Osteoblast (primary cell): ENCODE data around the gene KLHL36. TPM values are rescaled to one million over a fixed set of nuclear protein-coding genes. Genes with fewer than 3 reads are reported as not detected.

Experiments
- DNase-seq: peaks from one replicate; pipeline ENCODE4 v3.0.0; 2011; ENCODE audit warnings: low spot score, mixed read lengths; ENCODE audit not compliant: insufficient read length; ENCODE audit errors: missing footprints
- H2AFZ ChIP-seq: 2 replicates; pipeline ENCODE4 v1.6.0; 2011; ENCODE audit warnings: mild to moderate bottlenecking, low read length
- H3K27ac ChIP-seq: 2 replicates; pipeline ENCODE4 v1.5.1; 2011; ENCODE audit warnings: mild to moderate bottlenecking, low read depth, low read length, moderate library complexity
- H3K27me3 ChIP-seq: 2 replicates; pipeline ENCODE4 v1.6.0; 2012; ENCODE audit warnings: mild to moderate bottlenecking, control low read depth, inconsistent platforms, low read length, moderate library complexity; ENCODE audit not compliant: insufficient read depth
- H3K36me3 ChIP-seq: 2 replicates; pipeline ENCODE4 v1.5.1; 2011; ENCODE audit warnings: mild to moderate bottlenecking, low read length, control low read depth, moderate library complexity; ENCODE audit not compliant: insufficient read depth
- H3K4me1 ChIP-seq: 2 replicates; pipeline ENCODE4 v1.5.1; 2011; ENCODE audit warnings: mild to moderate bottlenecking, low read length, control low read depth, moderate library complexity; ENCODE audit not compliant: insufficient read depth
- H3K4me2 ChIP-seq: 2 replicates; pipeline ENCODE4 v1.6.0; 2011; ENCODE audit warnings: mild to moderate bottlenecking, low read length; ENCODE audit not compliant: insufficient read depth
- H3K4me3 ChIP-seq: fragments of 200-600 bp; sonication (generic); 3 replicates; pipeline ENCODE4 v1.5.1; 2012; ENCODE audit warnings: mild to moderate bottlenecking, low read length, inconsistent platforms; ENCODE audit not compliant: insufficient read depth
- H3K79me2 ChIP-seq: 2 replicates; pipeline ENCODE4 v1.6.0; 2012; ENCODE audit warnings: mild to moderate bottlenecking, low read length, control low read depth, inconsistent platforms; ENCODE audit not compliant: insufficient read depth
- H3K9me3 ChIP-seq: 2 replicates; pipeline ENCODE4 v1.5.1; 2011; ENCODE audit warnings: low read depth, low read length, control low read depth
- H4K20me1 ChIP-seq: 2 replicates; pipeline ENCODE4 v1.6.0; 2012; ENCODE audit warnings: mild to moderate bottlenecking, low read length, control low read depth; ENCODE audit not compliant: insufficient read depth
- total RNA-seq: library from RNA; depleted of rRNA; stranded (reverse); fragments of >200 nt; gene quantifications from 2 replicates; pipeline ENCODE4 v1.2.3, GENCODE V29; 2012
- TF ChIP-seq, protein P1 (sequence below): IDR thresholded peaks from 2 replicates; pipeline ENCODE4 v1.5.1; 2011; ENCODE audit warnings: mild to moderate bottlenecking, low read depth, low read length, moderate library complexity; ENCODE audit errors: extremely low read depth

The KLHL36 gene
- total RNA-seq, 1 donor = 69.1 TPM

DNA sequence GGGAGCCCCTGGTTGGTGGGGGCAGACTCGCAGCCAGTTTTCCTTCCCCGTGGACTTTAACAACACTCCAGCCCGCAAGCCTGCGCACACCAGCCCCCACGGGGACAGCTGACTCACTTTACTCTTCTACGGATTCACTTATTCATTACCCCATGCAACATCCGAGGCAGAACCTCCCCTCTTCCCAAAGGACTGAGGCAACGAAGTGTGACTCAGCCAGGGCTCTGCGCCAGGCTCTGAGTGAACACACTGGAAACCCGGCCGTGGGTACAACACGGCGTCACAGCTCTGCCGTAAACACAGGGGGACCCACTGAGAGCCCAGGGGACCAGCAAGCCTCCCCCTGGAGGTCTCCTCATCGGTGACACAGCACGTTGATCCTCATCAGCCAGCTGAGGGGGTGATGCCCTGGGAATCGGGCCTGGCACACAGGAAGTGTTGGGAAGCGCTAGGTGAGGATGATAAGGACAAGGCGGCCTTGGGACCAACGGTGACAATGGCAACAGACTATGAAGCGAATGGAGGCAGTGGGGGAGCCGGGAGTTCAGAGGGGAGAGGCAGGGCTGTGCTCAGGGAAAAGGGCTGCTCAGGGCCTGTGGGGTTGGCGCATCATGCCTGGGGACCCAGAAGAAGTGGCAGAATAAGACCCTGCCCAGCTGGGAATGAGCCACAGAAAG is 45.0 kb upstream of the KLHL36 start:
- H3K27me3 ChIP-seq = no peaks in the 10 kb centered on the region
- peak overlapping the region; percentile 32 for H2AFZ ChIP-seq
- peaks cover 50% of the 10 kb centered on the region for H3K4me1 ChIP-seq
- peak; percentile 98 for DNase-seq
- H3K36me3 ChIP-seq = peaks cover 3% of the 10 kb centered on the region
- H3K79me2 ChIP-seq = peaks cover 85% of the 10 kb centered on the region
- H3K4me2 ChIP-seq = peak overlapping the region; percentile 73
- H4K20me1 ChIP-seq = peaks cover 48% of the 10 kb centered on the region
- TF ChIP-seq, protein P1, sequence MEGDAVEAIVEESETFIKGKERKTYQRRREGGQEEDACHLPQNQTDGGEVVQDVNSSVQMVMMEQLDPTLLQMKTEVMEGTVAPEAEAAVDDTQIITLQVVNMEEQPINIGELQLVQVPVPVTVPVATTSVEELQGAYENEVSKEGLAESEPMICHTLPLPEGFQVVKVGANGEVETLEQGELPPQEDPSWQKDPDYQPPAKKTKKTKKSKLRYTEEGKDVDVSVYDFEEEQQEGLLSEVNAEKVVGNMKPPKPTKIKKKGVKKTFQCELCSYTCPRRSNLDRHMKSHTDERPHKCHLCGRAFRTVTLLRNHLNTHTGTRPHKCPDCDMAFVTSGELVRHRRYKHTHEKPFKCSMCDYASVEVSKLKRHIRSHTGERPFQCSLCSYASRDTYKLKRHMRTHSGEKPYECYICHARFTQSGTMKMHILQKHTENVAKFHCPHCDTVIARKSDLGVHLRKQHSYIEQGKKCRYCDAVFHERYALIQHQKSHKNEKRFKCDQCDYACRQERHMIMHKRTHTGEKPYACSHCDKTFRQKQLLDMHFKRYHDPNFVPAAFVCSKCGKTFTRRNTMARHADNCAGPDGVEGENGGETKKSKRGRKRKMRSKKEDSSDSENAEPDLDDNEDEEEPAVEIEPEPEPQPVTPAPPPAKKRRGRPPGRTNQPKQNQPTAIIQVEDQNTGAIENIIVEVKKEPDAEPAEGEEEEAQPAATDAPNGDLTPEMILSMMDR = no peak
- peak overlapping the region; percentile 94 for H3K27ac ChIP-seq
- peak overlapping the region; percentile 31 for H3K4me3 ChIP-seq
- H3K9me3 ChIP-seq = no peaks in the 10 kb centered on the region

DNA sequence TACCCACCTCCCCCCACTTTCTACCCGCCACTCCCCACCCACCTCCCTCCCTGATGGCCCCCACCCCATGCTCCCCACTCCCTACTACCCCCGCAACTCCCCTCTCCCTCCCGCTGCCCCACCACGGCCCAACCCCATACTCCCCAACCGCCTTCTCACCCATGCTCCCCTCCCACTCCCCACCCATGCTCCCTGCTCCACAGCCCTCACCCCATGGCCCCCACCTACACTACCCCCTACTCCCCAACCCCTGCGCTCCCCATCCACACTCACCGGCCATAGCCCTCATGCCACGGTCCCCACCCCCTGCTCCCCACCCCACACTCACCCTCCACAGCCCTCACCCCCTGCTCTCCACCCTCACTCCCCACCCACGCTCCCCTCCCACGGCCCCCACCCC is 44.4 kb upstream of the KLHL36 start:
- Histone ChIP-seq H2AFZ (no peak overlapping the region), H3K79me2 (peaks cover 85% of the 10 kb centered on the region), H3K9me3 (no peaks in the 10 kb centered on the region), H3K27ac (peak overlapping the region; percentile 94), H3K36me3 (peaks cover 4% of the 10 kb centered on the region), H3K4me2 (no peak overlapping the region), H3K4me1 (peaks cover 48% of the 10 kb centered on the region), H3K27me3 (no peaks in the 10 kb centered on the region), H4K20me1 (peaks cover 54% of the 10 kb centered on the region), H3K4me3 (no peak overlapping the region)
- TF ChIP-seq, protein P1 = no peak
- DNase-seq = no peak

DNA sequence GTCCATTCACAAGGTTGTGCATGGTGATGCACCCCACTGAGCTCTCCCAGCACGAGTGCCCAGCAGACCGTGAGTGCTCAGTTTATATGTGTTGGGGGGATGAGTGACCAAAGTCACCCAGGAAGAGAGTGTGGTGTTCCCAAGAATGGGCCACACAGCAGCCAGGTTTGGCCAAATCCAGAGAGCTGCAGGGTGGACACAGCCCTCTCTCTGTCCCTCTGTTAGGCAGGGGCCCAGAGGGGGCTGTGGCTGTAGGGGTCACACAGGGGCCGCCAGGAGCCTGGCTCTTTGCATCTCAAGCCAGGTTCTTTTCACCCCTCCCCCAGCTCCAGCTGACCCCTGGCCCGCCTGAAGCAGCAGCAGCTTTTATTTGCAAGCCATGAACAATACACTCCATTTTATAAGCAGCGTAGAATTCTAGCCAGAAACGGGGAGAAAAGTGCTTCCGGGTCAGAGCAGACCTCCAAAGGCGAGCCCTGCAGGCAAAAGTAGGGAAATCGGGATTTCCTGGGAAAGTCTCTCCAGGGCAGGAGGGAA is 43.8 kb upstream of the KLHL36 start:
- H2AFZ ChIP-seq = no peak overlapping the region
- no peak overlapping the region for H3K4me2 ChIP-seq
- DNase-seq = no peak
- no peaks in the 10 kb centered on the region for H3K27me3 ChIP-seq
- H3K79me2 ChIP-seq = peaks cover 87% of the 10 kb centered on the region
- peak overlapping the region; percentile 52 for H3K27ac ChIP-seq
- no peak overlapping the region for H3K4me3 ChIP-seq
- peaks cover 10% of the 10 kb centered on the region for H3K36me3 ChIP-seq
- H3K4me1 ChIP-seq = peaks cover 42% of the 10 kb centered on the region
- H3K9me3 ChIP-seq = no peaks in the 10 kb centered on the region
- TF ChIP-seq, protein P1 = no peak
- H4K20me1 ChIP-seq = peaks cover 59% of the 10 kb centered on the region

DNA sequence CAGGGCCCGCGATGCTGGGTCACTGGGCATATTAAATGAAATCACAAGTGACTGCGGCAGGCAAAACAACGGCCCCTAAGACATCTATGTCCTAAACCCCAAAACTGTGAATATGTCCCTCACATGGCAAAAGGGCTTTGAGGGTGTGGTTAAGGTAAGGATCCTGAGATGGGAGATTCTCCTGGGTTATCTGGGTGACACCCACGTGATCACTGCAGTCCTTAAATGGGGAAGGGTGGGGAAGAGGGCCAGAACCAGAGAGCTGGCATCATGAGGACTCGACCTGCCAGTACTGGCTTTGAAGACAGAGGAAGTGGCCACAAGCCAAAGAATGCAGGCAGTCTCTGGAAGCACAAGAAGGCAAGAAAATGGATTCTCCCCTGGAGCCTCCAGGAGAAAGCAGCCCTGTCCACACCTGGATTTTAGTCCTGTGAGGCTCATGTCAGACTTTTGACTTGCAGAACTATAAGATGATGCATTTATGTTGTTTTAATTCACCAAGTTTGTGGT is 42.9 kb upstream of the KLHL36 start:
- Histone ChIP-seq H3K27me3 (no peaks in the 10 kb centered on the region), H3K36me3 (peaks cover 15% of the 10 kb centered on the region), H3K27ac (peak overlapping the region; percentile 52), H3K4me3 (no peak overlapping the region), H4K20me1 (peaks cover 61% of the 10 kb centered on the region), H3K79me2 (peaks cover 94% of the 10 kb centered on the region), H3K4me1 (peaks cover 33% of the 10 kb centered on the region), H3K4me2 (no peak overlapping the region), H3K9me3 (no peaks in the 10 kb centered on the region), H2AFZ (no peak overlapping the region)
- TF ChIP-seq, protein P1 = no peak
- no peak for DNase-seq
